ENCODE results near the gene MKLN1. TPM values are rescaled to one million over a fixed set of nuclear protein-coding genes. Genes with fewer than 3 reads are reported as not detected.

MKLN1 gene
- polyA plus RNA-seq, 1 experiment: 25.6 TPM

DNA sequence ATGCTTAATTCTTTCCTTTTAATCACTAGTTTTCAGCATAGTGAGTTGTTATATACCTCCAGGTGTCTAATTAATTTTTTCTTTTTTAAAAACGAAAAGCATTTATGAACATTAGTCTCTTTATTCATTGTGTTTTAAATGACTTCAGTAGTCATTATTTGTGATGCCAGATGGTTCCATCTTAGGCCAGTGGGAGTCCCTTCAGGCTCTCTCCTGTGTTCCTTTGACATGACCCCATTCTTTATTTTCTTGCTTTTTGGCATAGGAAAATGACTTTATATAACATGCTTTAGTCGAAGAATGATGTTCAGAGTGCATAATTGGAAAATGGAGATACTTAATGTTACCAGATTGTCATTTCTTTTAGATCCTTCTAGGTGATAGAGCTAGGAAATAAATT, 24.4 kb downstream of the MKLN1 start:
- DNase-seq (ENCODE audit: low read depth): no peak
- POLR2A ChIA-PET: interaction anchor here (0.7 kb wide), 1 partner anchor 65 kb away, joined by 4 read pairs; no protein-coding TSS in a partner anchor
- TF ChIP-seq, protein P1, sequence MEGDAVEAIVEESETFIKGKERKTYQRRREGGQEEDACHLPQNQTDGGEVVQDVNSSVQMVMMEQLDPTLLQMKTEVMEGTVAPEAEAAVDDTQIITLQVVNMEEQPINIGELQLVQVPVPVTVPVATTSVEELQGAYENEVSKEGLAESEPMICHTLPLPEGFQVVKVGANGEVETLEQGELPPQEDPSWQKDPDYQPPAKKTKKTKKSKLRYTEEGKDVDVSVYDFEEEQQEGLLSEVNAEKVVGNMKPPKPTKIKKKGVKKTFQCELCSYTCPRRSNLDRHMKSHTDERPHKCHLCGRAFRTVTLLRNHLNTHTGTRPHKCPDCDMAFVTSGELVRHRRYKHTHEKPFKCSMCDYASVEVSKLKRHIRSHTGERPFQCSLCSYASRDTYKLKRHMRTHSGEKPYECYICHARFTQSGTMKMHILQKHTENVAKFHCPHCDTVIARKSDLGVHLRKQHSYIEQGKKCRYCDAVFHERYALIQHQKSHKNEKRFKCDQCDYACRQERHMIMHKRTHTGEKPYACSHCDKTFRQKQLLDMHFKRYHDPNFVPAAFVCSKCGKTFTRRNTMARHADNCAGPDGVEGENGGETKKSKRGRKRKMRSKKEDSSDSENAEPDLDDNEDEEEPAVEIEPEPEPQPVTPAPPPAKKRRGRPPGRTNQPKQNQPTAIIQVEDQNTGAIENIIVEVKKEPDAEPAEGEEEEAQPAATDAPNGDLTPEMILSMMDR (IDR thresholded peaks at IDR 0.05; ENCODE audit: insufficient read depth, low read depth, low read length): no peak
- Histone ChIP-seq H3K36me3 (ENCODE audit: control insufficient read depth, insufficient read depth, low read length) (no peaks in the 10 kb centered on the region), H3K4me3 (ENCODE audit: low read depth, low read length) (no peak overlapping the region), H3K27me3 (ENCODE audit: control insufficient read depth, insufficient read depth, low read length) (no peaks in the 10 kb centered on the region)
- CTCF ChIA-PET: no interaction called here

GRCh38 chr7:131354390-131354789, 26.7 kb downstream of the MKLN1 start:
- ChIA-PET POLR2A (no interaction called here), CTCF (no interaction called here)
- TF ChIP-seq, protein P1 (IDR thresholded peaks at IDR 0.05; ENCODE audit: insufficient read depth, low read depth, low read length): no peak
- Histone ChIP-seq H3K36me3 (ENCODE audit: control insufficient read depth, insufficient read depth, low read length) (no peaks in the 10 kb centered on the region), H3K27me3 (ENCODE audit: control insufficient read depth, insufficient read depth, low read length) (no peaks in the 10 kb centered on the region), H3K4me3 (ENCODE audit: low read depth, low read length) (no peak overlapping the region)
- no peak for DNase-seq (ENCODE audit: low read depth)

GRCh38 chr7:131355917-131356777, 28.5 kb downstream of the MKLN1 start:
- no peak for DNase-seq (ENCODE audit: low read depth)
- POLR2A ChIA-PET: no interaction called here

DNA sequence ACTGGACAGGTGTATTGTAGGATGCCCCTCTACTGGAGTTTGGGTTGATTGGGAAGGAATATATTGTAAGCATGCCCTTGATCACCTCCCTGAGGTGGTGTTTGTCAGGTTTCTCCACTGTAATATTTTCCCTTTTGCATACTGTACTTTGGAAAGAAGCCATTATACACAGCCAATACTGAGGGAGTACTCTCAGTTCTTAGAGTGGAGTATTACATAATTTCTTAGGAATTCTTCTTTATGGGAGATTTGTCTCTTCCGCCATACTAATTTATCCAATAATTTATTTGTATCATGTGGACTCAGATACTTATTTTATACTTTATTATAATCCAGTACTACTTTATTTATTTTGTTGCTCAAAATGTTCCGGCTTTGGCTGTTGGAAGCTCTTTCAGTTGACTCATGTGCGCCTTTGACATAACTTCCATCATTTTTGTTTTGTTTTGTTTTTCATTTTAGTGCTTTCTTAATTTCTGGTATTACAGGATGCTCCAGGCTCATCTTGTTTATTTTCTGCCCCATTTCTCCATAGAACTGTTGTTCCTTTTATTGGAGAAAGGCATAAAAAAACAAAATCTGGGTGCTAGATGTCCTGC, 29.7 kb downstream of the MKLN1 start:
- POLR2A ChIA-PET: no interaction called here

More at GRCh38 chr7:131355917-131356777, 28.5 kb downstream of the MKLN1 start:
- CTCF ChIA-PET: no interaction called here
- no peaks in the 10 kb centered on the region for H3K27me3 ChIP-seq (ENCODE audit: control insufficient read depth, insufficient read depth, low read length)
- no peak overlapping the region for H3K4me3 ChIP-seq (ENCODE audit: low read depth, low read length)
- TF ChIP-seq, protein P1 (IDR thresholded peaks at IDR 0.05; ENCODE audit: insufficient read depth, low read depth, low read length): no peak
- H3K36me3 ChIP-seq (ENCODE audit: control insufficient read depth, insufficient read depth, low read length): no peaks in the 10 kb centered on the region

DNA sequence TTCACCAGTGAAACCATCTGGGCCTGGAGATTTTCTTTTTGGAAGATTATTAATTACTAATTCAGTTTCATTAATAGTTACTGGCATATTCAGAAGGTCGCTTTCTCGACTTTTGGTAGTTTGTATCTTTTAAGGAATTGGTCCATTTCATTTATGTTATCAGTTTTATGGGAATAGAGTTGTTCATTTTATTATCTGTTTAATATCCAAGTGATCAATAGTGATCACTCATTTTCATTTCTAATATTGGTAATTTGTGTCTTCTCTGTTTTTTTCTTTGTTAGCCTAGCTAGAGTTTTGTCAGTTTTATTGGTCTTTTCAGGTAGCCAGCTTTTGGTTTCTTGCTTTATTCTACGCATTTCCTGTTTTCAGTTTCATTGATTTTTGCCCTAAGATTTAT, 31.0 kb downstream of the MKLN1 start:
- TF ChIP-seq, protein P1 (IDR thresholded peaks at IDR 0.05; ENCODE audit: insufficient read depth, low read depth, low read length): no peak
- H3K27me3 ChIP-seq (ENCODE audit: control insufficient read depth, insufficient read depth, low read length): no peaks in the 10 kb centered on the region
- ChIA-PET CTCF (no interaction called here), POLR2A (no interaction called here)
- H3K36me3 ChIP-seq (ENCODE audit: control insufficient read depth, insufficient read depth, low read length): no peaks in the 10 kb centered on the region
- no peak overlapping the region for H3K4me3 ChIP-seq (ENCODE audit: low read depth, low read length)
- DNase-seq (ENCODE audit: low read depth): no peak

More for the DNA sequence above, 29.7 kb downstream of the MKLN1 start:
- no peak overlapping the region for H3K4me3 ChIP-seq (ENCODE audit: low read depth, low read length)
- H3K36me3 ChIP-seq (ENCODE audit: control insufficient read depth, insufficient read depth, low read length): no peaks in the 10 kb centered on the region
- TF ChIP-seq, protein P1 (IDR thresholded peaks at IDR 0.05; ENCODE audit: insufficient read depth, low read depth, low read length): no peak
- CTCF ChIA-PET: no interaction called here
- no peaks in the 10 kb centered on the region for H3K27me3 ChIP-seq (ENCODE audit: control insufficient read depth, insufficient read depth, low read length)
- no peak for DNase-seq (ENCODE audit: low read depth)
